H9 (cell line): ENCODE results near the gene TREM1. TPM values are rescaled to one million over a fixed set of nuclear protein-coding genes. Genes with fewer than 3 reads are reported as not detected.

Source experiments
- DNase-seq: peaks from one replicate; pipeline ENCODE4 v3.0.0-alpha.2; 2017
- H2AFZ ChIP-seq: one replicate; pipeline ENCODE4 v1.6.1; 2013; ENCODE audit warnings: mild to moderate bottlenecking, low read length, control low read depth, moderate library complexity
- H2AK5ac ChIP-seq: 2 replicates; pipeline ENCODE4 v1.6.1; 2013; ENCODE audit warnings: low read length, control low read depth, mixed read lengths; ENCODE audit not compliant: insufficient read length
- H2BK120ac ChIP-seq: one replicate; pipeline ENCODE4 v1.6.1; 2013; ENCODE audit warnings: low read depth, mild to moderate bottlenecking, low read length, control low read depth, inconsistent platforms; ENCODE audit not compliant: poor library complexity, severe bottlenecking
- H2BK12ac ChIP-seq: 2 replicates; pipeline ENCODE4 v1.6.1; 2013; ENCODE audit warnings: low read length, control low read depth, mixed read lengths, low read depth; ENCODE audit not compliant: insufficient read length
- H2BK15ac ChIP-seq: 2 replicates; pipeline ENCODE4 v1.6.1; 2013; ENCODE audit warnings: low read depth, low read length, control low read depth
- H2BK20ac ChIP-seq: one replicate; pipeline ENCODE4 v1.6.1; 2013; ENCODE audit warnings: low read depth, mild to moderate bottlenecking, low read length, control low read depth, inconsistent platforms; ENCODE audit not compliant: poor library complexity, severe bottlenecking
- H2BK5ac ChIP-seq: 2 replicates; pipeline ENCODE4 v1.6.1; 2013; ENCODE audit warnings: low read length, control low read depth, mixed read lengths; ENCODE audit not compliant: insufficient read length
- H3K14ac ChIP-seq: 2 replicates; pipeline ENCODE4 v1.6.1; 2013; ENCODE audit warnings: low read length, control low read depth; ENCODE audit not compliant: insufficient read depth
- H3K18ac ChIP-seq: 2 replicates; pipeline ENCODE4 v1.6.1; 2013; ENCODE audit warnings: low read depth, mild to moderate bottlenecking, mixed read lengths, low read length, control low read depth; ENCODE audit not compliant: insufficient read length
- H3K23ac ChIP-seq: 2 replicates; pipeline ENCODE4 v1.6.1; 2013; ENCODE audit warnings: low read length, control low read depth, mixed read lengths, low read depth; ENCODE audit not compliant: insufficient read length
- H3K23me2 ChIP-seq: 2 replicates; pipeline ENCODE4 v1.6.1; 2013; ENCODE audit warnings: low read depth, mild to moderate bottlenecking, mixed read lengths, low read length, control low read depth; ENCODE audit not compliant: insufficient read length, poor library complexity, severe bottlenecking
- H3K27ac ChIP-seq: 2 replicates; pipeline ENCODE4 v1.5.1; 2013; ENCODE audit warnings: low read length, control low read depth, mixed read lengths, low read depth; ENCODE audit not compliant: insufficient read length
- H3K27me3 ChIP-seq: 2 replicates; pipeline ENCODE4 v1.6.1; 2013; ENCODE audit warnings: low read length, control low read depth, inconsistent platforms; ENCODE audit not compliant: insufficient read depth
- H3K4ac ChIP-seq: 2 replicates; pipeline ENCODE4 v1.6.1; 2013; ENCODE audit warnings: low read depth, mild to moderate bottlenecking, control low read depth, inconsistent platforms, low read length, moderate library complexity
- H3K4me1 ChIP-seq: 2 replicates; pipeline ENCODE4 v1.6.1; 2013; ENCODE audit warnings: low read length, control low read depth, inconsistent platforms; ENCODE audit not compliant: insufficient read depth
- H3K4me2 ChIP-seq: 2 replicates; pipeline ENCODE4 v1.6.1; 2013; ENCODE audit warnings: low read length, control low read depth, mixed read lengths; ENCODE audit not compliant: insufficient read length, insufficient read depth
- H3K56ac ChIP-seq: 2 replicates; pipeline ENCODE4 v1.6.1; 2013; ENCODE audit warnings: low read depth, mild to moderate bottlenecking, mixed read lengths, low read length, control low read depth; ENCODE audit not compliant: insufficient read length
- H3K79me1 ChIP-seq: 2 replicates; pipeline ENCODE4 v1.6.1; 2013; ENCODE audit warnings: low read depth, mild to moderate bottlenecking, moderate library complexity, low read length, control low read depth, inconsistent platforms; ENCODE audit not compliant: insufficient read depth, poor library complexity, severe bottlenecking
- H3K79me2 ChIP-seq: 2 replicates; pipeline ENCODE4 v1.6.1; 2013; ENCODE audit warnings: low read length, control low read depth, inconsistent platforms; ENCODE audit not compliant: insufficient read depth
- H3K9ac ChIP-seq: 2 replicates; pipeline ENCODE4 v1.6.1; 2013; ENCODE audit warnings: low read length, control low read depth, mixed read lengths; ENCODE audit not compliant: insufficient read length; ENCODE audit errors: extremely low read depth
- H3K9me3 ChIP-seq: one replicate; pipeline ENCODE4 v1.6.1; 2013; ENCODE audit warnings: low read depth, low read length, inconsistent platforms; ENCODE audit not compliant: control insufficient read depth
- H3T11ph ChIP-seq: one replicate; pipeline ENCODE4 v1.6.1; 2013; ENCODE audit warnings: mild to moderate bottlenecking, low read length, control low read depth, inconsistent platforms
- H4K20me1 ChIP-seq: one replicate; pipeline ENCODE4 v1.6.1; 2013; ENCODE audit not compliant: control insufficient read depth, insufficient read length, insufficient read depth
- H4K5ac ChIP-seq: 2 replicates; pipeline ENCODE4 v1.6.1; 2013; ENCODE audit warnings: low read depth, mild to moderate bottlenecking, mixed read lengths, low read length, control low read depth; ENCODE audit not compliant: insufficient read length
- H4K8ac ChIP-seq: replicated peaks from 2 replicates; pipeline ENCODE4 v1.6.1; 2013; ENCODE audit warnings: low read length, control low read depth, mixed read lengths, low read depth; ENCODE audit not compliant: insufficient read length
- H4K91ac ChIP-seq: 2 replicates; pipeline ENCODE4 v1.6.1; 2013; ENCODE audit warnings: low read depth, mild to moderate bottlenecking, moderate library complexity, mixed read lengths, low read length, control low read depth; ENCODE audit not compliant: insufficient read length
- H3K27ac Mint-ChIP-seq, 3 experiments: 2 replicates in 2 of 3; 3 replicates in 1 of 3; pipeline ENCODE4 v1.8.0; 2020 to 2021; ENCODE audit warnings: mixed read lengths in 3 of 3, mild to moderate bottlenecking in 1 of 3, moderate library complexity in 1 of 3
- H3K27me3 Mint-ChIP-seq: 2 replicates; pipeline ENCODE4 v1.8.0; 2021; ENCODE audit warnings: low read depth, mild to moderate bottlenecking, moderate library complexity, mixed read lengths
- H3K36me3 Mint-ChIP-seq, 3 experiments: 2 replicates in 2 of 3; 3 replicates in 1 of 3; pipeline ENCODE4 v1.8.0; 2020 to 2021; ENCODE audit warnings: low read depth in 3 of 3, mixed read lengths in 3 of 3; ENCODE audit not compliant: insufficient read depth in 1 of 3
- H3K4me1 Mint-ChIP-seq, 2 experiments: 2 replicates each; pipeline ENCODE4 v1.8.0; 2020; ENCODE audit warnings: mixed read lengths in 2 of 2
- H3K4me3 Mint-ChIP-seq, 2 experiments: 2 replicates in 1 of 2; 3 replicates in 1 of 2; pipeline ENCODE4 v1.8.0; 2020 to 2021; ENCODE audit warnings: mild to moderate bottlenecking in 2 of 2, mixed read lengths in 2 of 2, moderate library complexity in 1 of 2
- H3K9me3 Mint-ChIP-seq, 2 experiments: 2 replicates in 1 of 2; 3 replicates in 1 of 2; pipeline ENCODE4 v1.8.0; 2020; ENCODE audit warnings: mild to moderate bottlenecking in 2 of 2, mixed read lengths in 2 of 2, moderate library complexity in 1 of 2
- CTCF ChIP-seq: fragments of 200-600 bp; sonication (generic); conservative IDR thresholded peaks from 3 replicates; pipeline ENCODE4 v1.8.0; 2021; ENCODE audit warnings: antibody characterized with exemption, mild to moderate bottlenecking
- WGBS: extraction: QIAGEN DNeasy Blood & Tissue Kit; methylation state at CpG from one replicate; pipeline ENCODE4 v1.1.7; 2013; ENCODE audit warnings: missing lambda C conversion rate, low lambda C conversion rate, mixed read lengths; ENCODE audit not compliant: insufficient read length; ENCODE audit errors: extremely low coverage; 5-methylcytosine and 5-hydroxymethylcytosine counted together
- total RNA-seq: library from RNA; stranded (reverse); gene quantifications from 2 replicates; pipeline ENCODE4 v1.2.1, GENCODE V29; 2021

Gene TREM1
- total RNA-seq, 1 experiment from 2014 or later = not detected

GRCh38 chr6:41262401-41262800, 24.1 kb downstream of the TREM1 start:
- Histone ChIP-seq H3K27me3 (no peaks in the 10 kb centered on the region), H2BK20ac (no peak overlapping the region), H2BK15ac (no peak overlapping the region), H3K14ac (no peak overlapping the region), H3K23ac (no peak overlapping the region), H2AK5ac (no peak overlapping the region), H3K9me3 (no peaks in the 10 kb centered on the region), H3K56ac (no peak overlapping the region), H4K91ac (no peak overlapping the region), H3K4me1 (no peaks in the 10 kb centered on the region), H3K23me2 (no peaks in the 10 kb centered on the region), H2BK5ac (no peak overlapping the region), H3K18ac (no peak overlapping the region), H3K9ac (no peak overlapping the region), H3K4me2 (no peak overlapping the region), H2AFZ (no peak overlapping the region), H3K4ac (no peak overlapping the region), H4K5ac (no peak overlapping the region), H2BK120ac (no peak overlapping the region), H3K79me1 (no peaks in the 10 kb centered on the region), H3K27ac (no peak overlapping the region), H4K20me1 (no peaks in the 10 kb centered on the region), H4K8ac (no peak overlapping the region), H3T11ph (no peak overlapping the region), H3K79me2 (no peaks in the 10 kb centered on the region), H2BK12ac (no peak overlapping the region)
- TF ChIP-seq CTCF = no peak
- DNase-seq = no peak
- Mint-ChIP-seq H3K4me1 (no peaks in the 10 kb centered on the region), H3K36me3 (peaks cover 1 to 10% (median 4%) of the 10 kb centered on the region in 3 experiments; a peak in 3 of 7 replicates), H3K9me3 (peaks cover 22 to 25% of the 10 kb centered on the region in 2 experiments), H3K27ac (no peak overlapping the region), H3K27me3 (peaks cover 15% of the 10 kb centered on the region), H3K4me3 (no peak overlapping the region)
- WGBS = no CpG with 5 or more reads among the region's 2 CpGs
